EL (cell line): Measurements from ENCODE around the gene TDP2.

Experiments used
- DNase-seq: peaks from one replicate; pipeline ENCODE4 v3.0.0-alpha.2; 2016

The TDP2 gene, protein sequence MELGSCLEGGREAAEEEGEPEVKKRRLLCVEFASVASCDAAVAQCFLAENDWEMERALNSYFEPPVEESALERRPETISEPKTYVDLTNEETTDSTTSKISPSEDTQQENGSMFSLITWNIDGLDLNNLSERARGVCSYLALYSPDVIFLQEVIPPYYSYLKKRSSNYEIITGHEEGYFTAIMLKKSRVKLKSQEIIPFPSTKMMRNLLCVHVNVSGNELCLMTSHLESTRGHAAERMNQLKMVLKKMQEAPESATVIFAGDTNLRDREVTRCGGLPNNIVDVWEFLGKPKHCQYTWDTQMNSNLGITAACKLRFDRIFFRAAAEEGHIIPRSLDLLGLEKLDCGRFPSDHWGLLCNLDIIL

DNA sequence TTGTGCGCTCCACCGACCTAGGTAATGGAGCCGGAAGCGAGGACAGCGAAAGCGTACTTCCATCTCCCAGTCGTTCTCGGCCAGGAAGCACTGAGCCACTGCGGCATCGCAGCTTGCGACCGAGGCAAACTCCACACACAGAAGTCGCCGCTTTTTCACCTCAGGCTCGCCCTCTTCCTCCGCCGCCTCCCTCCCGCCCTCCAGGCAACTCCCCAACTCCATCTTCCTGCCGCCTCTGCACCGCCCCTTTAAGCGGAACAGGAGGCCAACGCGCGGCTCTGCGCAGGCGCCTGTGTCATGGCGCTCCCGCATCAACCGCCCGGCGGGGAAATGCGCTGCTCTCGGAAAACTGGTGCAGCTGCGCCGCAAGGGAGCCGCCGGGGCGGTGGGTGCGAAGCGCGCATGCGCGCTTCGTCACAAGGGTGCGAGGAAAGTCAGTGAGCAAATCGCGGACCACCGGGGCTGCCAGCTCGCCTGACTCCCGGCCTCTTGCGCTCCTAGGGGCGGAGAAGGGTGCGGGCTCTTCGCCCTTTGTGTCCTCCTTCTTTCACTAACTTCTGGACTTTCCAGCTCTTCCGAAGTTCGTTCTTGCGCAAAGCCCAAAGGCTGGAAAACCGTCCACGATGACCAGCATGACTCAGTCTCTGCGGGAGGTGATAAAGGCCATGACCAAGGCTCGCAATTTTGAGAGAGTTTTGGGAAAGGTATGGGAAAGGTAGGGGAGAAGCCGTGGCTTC, at the start of gene TDP2, which contains the start of gene ACOT13:
TDP2 (minus strand) TSS at position 259 of the 737 bp plus-strand sequence; CDS start at position 222, 37 bp downstream.
ACOT13 (plus strand) TSS at position 437 of the 737 bp plus-strand sequence; CDS start at position 624, 187 bp downstream.
- DNase-seq, result peak; percentile 98

GRCh38 chr6:24710519-24711303, 44.0 kb upstream of the TDP2 start:
- no peak for DNase-seq

- no peak for DNase-seq
These were observed 42.5 kb upstream of the TDP2 start for GRCh38 chr6:24709014-24709711.

DNA sequence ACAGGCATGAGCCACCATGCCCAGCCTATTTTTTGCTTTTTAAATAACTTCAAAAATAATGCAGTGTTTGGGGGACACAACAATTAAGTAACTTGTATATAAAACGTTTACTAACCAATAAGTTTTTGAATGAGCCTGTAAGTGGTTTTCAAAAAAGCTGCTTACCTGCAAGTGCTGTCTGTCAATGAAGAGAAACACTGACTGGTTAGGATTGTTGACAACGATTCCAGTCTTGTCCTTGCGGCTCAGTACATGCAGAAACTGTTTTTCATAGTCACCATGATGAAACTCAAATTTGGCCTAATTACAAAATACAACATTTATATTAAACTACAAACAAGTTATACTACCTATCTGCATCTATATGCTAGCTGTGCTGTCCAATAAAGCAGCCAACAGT, 41.9 kb upstream of the TDP2 start:
- no peak for DNase-seq

GRCh38 chr6:24704468-24704867, 37.8 kb upstream of the TDP2 start:
- no peak for DNase-seq

- no peak for DNase-seq
These were observed 36.1 kb upstream of the TDP2 start for GRCh38 chr6:24702720-24703282.

GRCh38 chr6:24699521-24700359, 33.0 kb upstream of the TDP2 start:
- DNase-seq, result no peak

GRCh38 chr6:24696097-24696496, 29.4 kb upstream of the TDP2 start:
- DNase-seq, result no peak

- peak; percentile 43 for DNase-seq
These were observed 28.9 kb upstream of the TDP2 start for GRCh38 chr6:24695635-24696034.

- no peak for DNase-seq
These were observed 27.5 kb upstream of the TDP2 start for GRCh38 chr6:24694198-24694597.

DNA sequence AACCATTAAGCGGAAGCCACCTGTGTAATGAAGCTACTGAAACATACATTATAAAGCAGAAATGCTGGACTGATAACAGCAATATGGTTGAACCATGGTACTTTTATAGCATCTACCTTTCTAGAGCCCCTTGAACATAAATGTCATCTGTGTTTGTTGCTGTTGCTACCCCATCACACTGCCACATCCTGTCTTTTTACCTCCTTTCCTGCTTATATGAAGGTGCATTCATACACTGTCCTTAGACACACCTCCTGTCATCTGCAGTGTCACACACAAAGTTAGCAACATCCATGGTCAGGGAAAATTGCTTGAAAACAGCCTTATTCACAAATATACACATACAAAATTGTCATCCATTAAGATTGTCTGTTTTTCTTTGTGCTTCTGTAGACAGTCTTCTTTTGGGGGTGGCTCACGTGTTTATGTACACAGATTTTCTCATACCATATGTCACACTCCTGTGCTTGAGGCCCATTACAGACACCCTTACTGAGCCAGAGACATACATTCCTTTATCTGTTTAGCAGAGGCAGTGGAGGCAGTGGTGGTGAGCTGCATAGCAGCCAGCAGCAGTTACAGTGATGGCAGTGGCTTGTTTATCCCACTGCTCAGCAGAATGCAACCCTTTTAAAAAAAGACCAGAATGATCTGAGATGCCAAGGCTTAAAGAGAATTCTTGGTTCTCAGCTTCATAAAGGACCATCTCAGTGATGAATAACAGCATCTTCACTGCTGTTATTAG, 26.3 kb upstream of the TDP2 start:
- no peak for DNase-seq

DNA sequence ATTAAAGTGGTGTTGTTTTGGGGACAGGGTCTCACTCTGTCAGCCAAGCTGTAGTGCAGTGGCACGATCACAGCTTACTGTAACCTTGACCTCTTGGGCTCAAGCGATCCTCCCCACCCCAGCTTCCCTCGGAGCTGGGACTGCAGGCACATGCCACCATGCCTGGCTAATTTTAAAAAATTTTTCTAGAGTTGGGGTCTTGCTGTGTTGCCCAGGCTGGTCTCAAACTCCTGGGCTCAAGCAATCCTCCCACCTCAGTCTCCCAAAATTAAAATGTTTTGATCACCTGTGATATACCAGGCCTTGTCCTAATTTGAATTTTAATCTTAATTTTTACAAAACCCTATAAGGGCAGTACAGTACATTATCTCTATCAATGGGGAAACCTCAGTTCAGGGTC, 25.7 kb upstream of the TDP2 start:
- no peak for DNase-seq

GRCh38 chr6:24692003-24692402, 25.3 kb upstream of the TDP2 start:
- DNase-seq, result no peak

GRCh38 chr6:24691550-24691949, 24.9 kb upstream of the TDP2 start:
- no peak for DNase-seq

DNA sequence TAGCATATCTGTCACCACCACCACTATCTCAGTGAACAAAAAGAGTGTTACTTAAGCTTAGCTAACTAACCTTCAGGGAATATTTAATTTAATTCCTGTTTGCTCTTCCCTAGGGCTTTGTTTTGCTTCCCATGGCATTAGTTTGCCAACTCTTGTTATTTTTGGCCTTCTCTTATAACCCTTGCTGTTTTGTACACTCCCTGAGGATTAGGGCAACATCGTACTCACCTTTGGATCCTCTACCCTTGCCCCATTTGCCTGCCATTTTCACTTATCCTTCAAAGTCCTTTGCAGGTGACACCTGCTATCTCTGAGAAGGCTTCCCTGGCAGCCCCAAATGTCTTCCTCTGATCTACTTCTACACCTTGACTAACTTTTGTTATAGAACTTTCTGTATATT, 23.9 kb upstream of the TDP2 start:
- no peak for DNase-seq

GRCh38 chr6:24689964-24690363, 23.3 kb upstream of the TDP2 start:
- no peak for DNase-seq

DNA sequence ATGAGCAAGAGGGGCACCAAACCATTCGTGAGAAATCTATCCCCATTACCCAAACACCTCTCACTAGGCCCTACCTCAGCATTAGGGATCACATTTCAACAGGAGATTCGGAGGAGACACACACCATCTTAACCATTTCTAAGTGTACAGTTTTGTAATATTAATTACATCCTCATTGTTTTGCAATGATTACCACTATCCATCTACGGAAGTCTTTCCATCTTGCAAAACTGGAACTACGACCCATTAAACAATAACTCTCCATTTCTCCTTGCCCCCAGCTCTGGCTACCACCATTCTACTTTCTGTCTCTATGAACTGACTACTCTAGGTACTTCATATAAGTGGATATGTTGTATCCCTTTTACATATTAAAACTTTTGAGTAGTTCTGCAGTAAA, 20.2 kb upstream of the TDP2 start:
- no peak for DNase-seq

GRCh38 chr6:24686408-24686807, 19.7 kb upstream of the TDP2 start:
- no peak for DNase-seq

- DNase-seq, result no peak
These were observed 16.9 kb upstream of the TDP2 start for GRCh38 chr6:24683297-24684296.
